ENCODE measurements around the gene NRG2. TPM values are rescaled to one million over a fixed set of nuclear protein-coding genes. Genes with fewer than 3 reads are reported as not detected.

The NRG2 gene
- total RNA-seq, 5 donors from 2014 or later (not counting 1 experiment from before 2014, with no cell fraction given): 0.12 to 0.15 (median 0.12) TPM; not detected in 1

- DNase-seq (no peak), ATAC-seq (replicated peaks in 1 of 4) (no peak)
- WGBS (ENCODE audit: insufficient coverage): 40% methylated on average over 1 of the region's 3 CpGs
- Mint-ChIP-seq H3K27me3 (peaks cover 26 to 27% of the 10 kb centered on the region in 2 donors), H3K4me3 (no peak overlapping the region), H3K9me3 (peaks cover 0 to 3% (median 0%) of the 10 kb centered on the region in 3 donors), H3K27ac (no peak overlapping the region), H3K4me1 (no peaks in the 10 kb centered on the region), H3K36me3 (no peaks in the 10 kb centered on the region)
- Histone ChIP-seq H3K27me3 (replicated peaks in 1 of 2; ENCODE audit: control insufficient read depth in 2 of 2, extremely low read depth in 1 of 2, insufficient read depth in 2 of 2, low read length in 1 of 2) (peaks cover 2 to 15% of the 10 kb centered on the region in 2 experiments), H3K4me1 (ENCODE audit: control insufficient read depth in 1 of 2, extremely low read depth in 1 of 2, insufficient read depth in 2 of 2, low read length in 2 of 2) (no peaks in the 10 kb centered on the region), H3K9me3 (no peaks in the 10 kb centered on the region), H3K36me3 (ENCODE audit: control insufficient read depth in 2 of 2, extremely low read depth in 1 of 2, insufficient read depth in 1 of 2, low read length in 1 of 2) (no peaks in the 10 kb centered on the region), H3K27ac (ENCODE audit: low read length) (no peak overlapping the region), H3K4me3 (ENCODE audit: control insufficient read depth in 1 of 2, extremely low read depth in 1 of 2, low read length in 1 of 2) (no peak overlapping the region)
- POLR2A ChIA-PET: interaction anchor here in 1 of 2 donors (0.6 kb wide), 1 partner anchor 1328 kb away, joined by 4 read pairs; no protein-coding TSS in a partner anchor
- CTCF ChIA-PET: no interaction called here
These were observed 127.3 kb downstream of the NRG2 start for GRCh38 chr5:139915834-139916233.

DNA sequence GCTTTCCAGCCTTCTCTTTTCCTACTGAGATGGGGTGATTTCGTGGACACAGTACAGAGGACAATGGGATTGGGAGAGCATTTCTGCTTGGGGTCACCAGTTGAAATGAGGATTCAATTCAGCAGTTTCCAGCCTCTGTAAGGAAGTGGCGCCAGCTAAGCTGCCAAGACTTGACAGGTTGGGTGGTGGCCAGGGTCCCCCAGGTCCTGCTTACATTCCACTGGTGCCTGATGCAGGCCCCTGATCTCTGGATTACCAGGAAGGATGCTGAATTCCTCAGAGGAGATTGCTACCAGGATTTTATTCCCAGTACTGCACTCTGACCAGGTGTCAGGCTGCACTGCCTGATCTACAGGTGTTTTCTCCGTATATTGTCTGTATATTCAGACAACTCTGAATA is 127.8 kb downstream of the NRG2 start:
- WGBS (ENCODE audit: insufficient coverage): 69% methylated on average over 1 of the region's 3 CpGs

GRCh38 chr5:139914218-139914807 is 128.8 kb downstream of the NRG2 start:
- Histone ChIP-seq H3K27ac (ENCODE audit: low read length) (no peak overlapping the region), H3K27me3 (replicated peaks in 1 of 2; ENCODE audit: control insufficient read depth in 2 of 2, extremely low read depth in 1 of 2, insufficient read depth in 2 of 2, low read length in 1 of 2) (peaks cover 0 to 18% of the 10 kb centered on the region in 2 experiments), H3K9me3 (no peaks in the 10 kb centered on the region), H3K4me1 (ENCODE audit: control insufficient read depth in 1 of 2, extremely low read depth in 1 of 2, insufficient read depth in 2 of 2, low read length in 2 of 2) (no peaks in the 10 kb centered on the region), H3K4me3 (ENCODE audit: control insufficient read depth in 1 of 2, extremely low read depth in 1 of 2, low read length in 1 of 2) (no peak overlapping the region), H3K36me3 (ENCODE audit: control insufficient read depth in 2 of 2, extremely low read depth in 1 of 2, insufficient read depth in 1 of 2, low read length in 1 of 2) (no peaks in the 10 kb centered on the region)
- peaks cover 25 to 26% of the 10 kb centered on the region in 2 donors for H3K27me3 Mint-ChIP-seq
- ATAC-seq (replicated peaks in 1 of 4) (no peak), DNase-seq (no peak)
- no peak overlapping the region for H3K27ac Mint-ChIP-seq
- 71% methylated on average over 7 of the region's 7 CpGs for WGBS (ENCODE audit: insufficient coverage)
- H3K4me3 Mint-ChIP-seq: no peak overlapping the region
- no peaks in the 10 kb centered on the region for H3K36me3 Mint-ChIP-seq
- peaks cover 0 to 3% (median 0%) of the 10 kb centered on the region in 3 donors for H3K9me3 Mint-ChIP-seq
- H3K4me1 Mint-ChIP-seq: no peaks in the 10 kb centered on the region
- ChIA-PET CTCF (no interaction called here), POLR2A (no interaction called here)

More for the DNA sequence above, 127.8 kb downstream of the NRG2 start:
- POLR2A ChIA-PET: no interaction called here
- H3K9me3 Mint-ChIP-seq: peaks cover 0 to 3% (median 0%) of the 10 kb centered on the region in 3 donors
- CTCF ChIA-PET: no interaction called here
- DNase-seq (no peak), ATAC-seq (replicated peaks in 1 of 4) (no peak)
- no peak overlapping the region for H3K27ac ChIP-seq (ENCODE audit: low read length)
- no peaks in the 10 kb centered on the region for H3K36me3 Mint-ChIP-seq
- peaks cover 25 to 26% of the 10 kb centered on the region in 2 donors for H3K27me3 Mint-ChIP-seq
- H3K27ac Mint-ChIP-seq: no peak overlapping the region
- H3K9me3 ChIP-seq: no peaks in the 10 kb centered on the region
- no peak overlapping the region for H3K4me3 ChIP-seq (ENCODE audit: control insufficient read depth in 1 of 2, extremely low read depth in 1 of 2, low read length in 1 of 2)
- no peaks in the 10 kb centered on the region for H3K36me3 ChIP-seq (ENCODE audit: control insufficient read depth in 2 of 2, extremely low read depth in 1 of 2, insufficient read depth in 1 of 2, low read length in 1 of 2)
- no peaks in the 10 kb centered on the region for H3K4me1 Mint-ChIP-seq
- no peaks in the 10 kb centered on the region for H3K4me1 ChIP-seq (ENCODE audit: control insufficient read depth in 1 of 2, extremely low read depth in 1 of 2, insufficient read depth in 2 of 2, low read length in 2 of 2)
- H3K4me3 Mint-ChIP-seq: no peak overlapping the region
- H3K27me3 ChIP-seq (replicated peaks in 1 of 2; ENCODE audit: control insufficient read depth in 2 of 2, extremely low read depth in 1 of 2, insufficient read depth in 2 of 2, low read length in 1 of 2): peaks cover 2 to 18% of the 10 kb centered on the region in 2 experiments

- peaks cover 0 to 3% (median 0%) of the 10 kb centered on the region in 3 donors for H3K9me3 Mint-ChIP-seq
- ChIA-PET POLR2A (no interaction called here), CTCF (no interaction called here)
- Histone ChIP-seq H3K4me1 (ENCODE audit: control insufficient read depth in 1 of 2, extremely low read depth in 1 of 2, insufficient read depth in 2 of 2, low read length in 2 of 2) (no peaks in the 10 kb centered on the region), H3K27ac (ENCODE audit: low read length) (no peak overlapping the region), H3K9me3 (no peaks in the 10 kb centered on the region), H3K36me3 (ENCODE audit: control insufficient read depth in 2 of 2, extremely low read depth in 1 of 2, insufficient read depth in 1 of 2, low read length in 1 of 2) (no peaks in the 10 kb centered on the region), H3K27me3 (replicated peaks in 1 of 2; ENCODE audit: control insufficient read depth in 2 of 2, extremely low read depth in 1 of 2, insufficient read depth in 2 of 2, low read length in 1 of 2) (peaks cover 0 to 21% of the 10 kb centered on the region in 2 experiments), H3K4me3 (ENCODE audit: control insufficient read depth in 1 of 2, extremely low read depth in 1 of 2, low read length in 1 of 2) (no peak overlapping the region)
- no peak overlapping the region for H3K4me3 Mint-ChIP-seq
- ATAC-seq (replicated peaks in 1 of 4) (no peak), DNase-seq (no peak)
- H3K27ac Mint-ChIP-seq: no peak overlapping the region
- H3K27me3 Mint-ChIP-seq: peaks cover 25 to 26% of the 10 kb centered on the region in 2 donors
- 63% methylated on average over 1 of the region's 4 CpGs for WGBS (ENCODE audit: insufficient coverage)
- H3K36me3 Mint-ChIP-seq: no peaks in the 10 kb centered on the region
- no peaks in the 10 kb centered on the region for H3K4me1 Mint-ChIP-seq
These were observed 130.3 kb downstream of the NRG2 start for GRCh38 chr5:139912804-139913203.

DNA sequence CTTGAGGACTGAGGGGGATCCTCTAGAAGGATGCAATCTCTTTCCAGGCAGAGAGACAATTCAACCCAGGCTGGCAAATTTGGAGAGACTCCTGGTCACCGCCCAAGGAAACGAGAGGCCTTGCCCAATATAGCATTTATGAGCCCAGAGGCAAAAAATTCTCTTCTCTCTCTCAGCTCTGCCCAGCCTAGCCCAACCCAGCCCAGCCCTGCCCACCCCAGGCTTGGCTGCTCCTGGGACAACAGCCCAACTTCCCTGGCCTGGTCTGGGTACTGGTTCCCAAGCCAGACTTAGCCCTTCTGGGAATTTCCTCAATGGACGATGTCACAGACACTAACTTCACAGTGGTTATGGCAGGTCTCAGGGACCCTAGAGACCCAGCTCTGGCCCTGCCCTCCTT is 130.9 kb downstream of the NRG2 start:
- no peaks in the 10 kb centered on the region for H3K9me3 ChIP-seq
- Mint-ChIP-seq H3K27me3 (peaks cover 23 to 25% of the 10 kb centered on the region in 2 donors), H3K4me1 (no peaks in the 10 kb centered on the region), H3K4me3 (no peak overlapping the region), H3K9me3 (peaks cover 0 to 3% (median 0%) of the 10 kb centered on the region in 3 donors), H3K36me3 (no peaks in the 10 kb centered on the region), H3K27ac (no peak overlapping the region)
- POLR2A ChIA-PET: no interaction called here
- CTCF ChIA-PET: no interaction called here
- ATAC-seq (replicated peaks in 1 of 4): no peak
- H3K27ac ChIP-seq (ENCODE audit: low read length): no peak overlapping the region
- H3K27me3 ChIP-seq (replicated peaks in 1 of 2; ENCODE audit: control insufficient read depth in 2 of 2, extremely low read depth in 1 of 2, insufficient read depth in 2 of 2, low read length in 1 of 2): peaks cover 0 to 21% of the 10 kb centered on the region in 2 experiments
- no peaks in the 10 kb centered on the region for H3K36me3 ChIP-seq (ENCODE audit: control insufficient read depth in 2 of 2, extremely low read depth in 1 of 2, insufficient read depth in 1 of 2, low read length in 1 of 2)
- no peaks in the 10 kb centered on the region for H3K4me1 ChIP-seq (ENCODE audit: control insufficient read depth in 1 of 2, extremely low read depth in 1 of 2, insufficient read depth in 2 of 2, low read length in 2 of 2)
- 96% methylated on average over 3 of the region's 3 CpGs for WGBS (ENCODE audit: insufficient coverage)
- DNase-seq: no peak
- no peak overlapping the region for H3K4me3 ChIP-seq (ENCODE audit: control insufficient read depth in 1 of 2, extremely low read depth in 1 of 2, low read length in 1 of 2)

- Histone ChIP-seq H3K27me3 (replicated peaks in 1 of 2; ENCODE audit: control insufficient read depth in 2 of 2, extremely low read depth in 1 of 2, insufficient read depth in 2 of 2, low read length in 1 of 2) (peaks cover 2 to 21% of the 10 kb centered on the region in 2 experiments), H3K4me1 (ENCODE audit: control insufficient read depth in 1 of 2, extremely low read depth in 1 of 2, insufficient read depth in 2 of 2, low read length in 2 of 2) (no peaks in the 10 kb centered on the region), H3K27ac (ENCODE audit: low read length) (no peak overlapping the region), H3K4me3 (ENCODE audit: control insufficient read depth in 1 of 2, extremely low read depth in 1 of 2, low read length in 1 of 2) (no peak overlapping the region), H3K9me3 (no peaks in the 10 kb centered on the region), H3K36me3 (ENCODE audit: control insufficient read depth in 2 of 2, extremely low read depth in 1 of 2, insufficient read depth in 1 of 2, low read length in 1 of 2) (no peaks in the 10 kb centered on the region)
- Mint-ChIP-seq H3K4me3 (no peak overlapping the region), H3K27ac (no peak overlapping the region), H3K4me1 (no peaks in the 10 kb centered on the region), H3K36me3 (no peaks in the 10 kb centered on the region), H3K9me3 (no peaks in the 10 kb centered on the region), H3K27me3 (peaks cover 17 to 22% of the 10 kb centered on the region in 2 donors)
- CTCF ChIA-PET: interaction anchor here in 1 of 2 donors (0.7 kb wide), 1 partner anchor 1119 kb away, joined by 3 read pairs; no protein-coding TSS in a partner anchor
- WGBS (ENCODE audit: insufficient coverage): 100% methylated on average over 1 of the region's 4 CpGs
- DNase-seq: no peak
- ATAC-seq (replicated peaks in 1 of 4): no peak
- POLR2A ChIA-PET: no interaction called here
These were observed 131.5 kb downstream of the NRG2 start for GRCh38 chr5:139911425-139912120.
